ENCODE data around the gene NUDT5.
A peak's percentile ranks its signal among the peaks of the same experiment; 100 is the strongest.

NUDT5 gene

GRCh38 chr10:12196531-12197211 lies 980 bp upstream of the NUDT5 start:
- Histone ChIP-seq H2AFZ (ENCODE audit: low read depth, low read length) (peak overlapping the region; percentile 62), H3K9me3 (ENCODE audit: low read length) (no peaks in the 10 kb centered on the region), H3K36me3 (ENCODE audit: insufficient read depth, low read length) (peaks cover 21% of the 10 kb centered on the region), H3K27me3 (ENCODE audit: insufficient read depth, low read length) (no peaks in the 10 kb centered on the region), H3K4me3 (ENCODE audit: low read length) (peak overlapping the region; percentile 77), H3K4me1 (ENCODE audit: insufficient read depth, low read length) (peaks cover 8% of the 10 kb centered on the region)

- Histone ChIP-seq H3K27me3 (ENCODE audit: insufficient read depth, low read length) (no peaks in the 10 kb centered on the region), H3K36me3 (ENCODE audit: insufficient read depth, low read length) (peaks cover 14% of the 10 kb centered on the region), H2AFZ (ENCODE audit: low read depth, low read length) (peak overlapping the region; percentile 62), H3K4me1 (ENCODE audit: insufficient read depth, low read length) (peaks cover 8% of the 10 kb centered on the region), H3K9me3 (ENCODE audit: low read length) (no peaks in the 10 kb centered on the region), H3K4me3 (ENCODE audit: low read length) (peak overlapping the region; percentile 77)
Observed at GRCh38 chr10:12195281-12195602, 449 bp downstream of the NUDT5 start.

GRCh38 chr10:12194752-12195271 lies 879 bp downstream of the NUDT5 start:
- no peaks in the 10 kb centered on the region for H3K9me3 ChIP-seq (ENCODE audit: low read length)

GRCh38 chr10:12193193-12193592 lies 2.5 kb downstream of the NUDT5 start:
- H3K9me3 ChIP-seq (ENCODE audit: low read length): no peaks in the 10 kb centered on the region
- peaks cover 5% of the 10 kb centered on the region for H3K36me3 ChIP-seq (ENCODE audit: insufficient read depth, low read length)
- H3K4me3 ChIP-seq (ENCODE audit: low read length): no peak overlapping the region
- H3K27me3 ChIP-seq (ENCODE audit: insufficient read depth, low read length): no peaks in the 10 kb centered on the region
- no peak overlapping the region for H2AFZ ChIP-seq (ENCODE audit: low read depth, low read length)
- peaks cover 8% of the 10 kb centered on the region for H3K4me1 ChIP-seq (ENCODE audit: insufficient read depth, low read length)

More at GRCh38 chr10:12194752-12195271, 879 bp downstream of the NUDT5 start:
- Histone ChIP-seq H3K4me1 (ENCODE audit: insufficient read depth, low read length) (peaks cover 8% of the 10 kb centered on the region), H3K27me3 (ENCODE audit: insufficient read depth, low read length) (no peaks in the 10 kb centered on the region), H2AFZ (ENCODE audit: low read depth, low read length) (peak overlapping the region; percentile 62), H3K36me3 (ENCODE audit: insufficient read depth, low read length) (peaks cover 14% of the 10 kb centered on the region), H3K4me3 (ENCODE audit: low read length) (peak overlapping the region; percentile 77)

- Histone ChIP-seq H2AFZ (ENCODE audit: low read depth, low read length) (no peak overlapping the region), H3K9me3 (ENCODE audit: low read length) (no peaks in the 10 kb centered on the region), H3K36me3 (ENCODE audit: insufficient read depth, low read length) (peaks cover 13% of the 10 kb centered on the region), H3K4me3 (ENCODE audit: low read length) (no peak overlapping the region), H3K4me1 (ENCODE audit: insufficient read depth, low read length) (peaks cover 8% of the 10 kb centered on the region), H3K27me3 (ENCODE audit: insufficient read depth, low read length) (no peaks in the 10 kb centered on the region)
Observed at GRCh38 chr10:12191715-12192114, 4.0 kb downstream of the NUDT5 start.

- Histone ChIP-seq H3K27me3 (ENCODE audit: insufficient read depth, low read length) (no peaks in the 10 kb centered on the region), H3K4me1 (ENCODE audit: insufficient read depth, low read length) (peaks cover 5% of the 10 kb centered on the region), H3K9me3 (ENCODE audit: low read length) (no peaks in the 10 kb centered on the region), H3K36me3 (ENCODE audit: insufficient read depth, low read length) (peaks cover 29% of the 10 kb centered on the region), H2AFZ (ENCODE audit: low read depth, low read length) (no peak overlapping the region), H3K4me3 (ENCODE audit: low read length) (no peak overlapping the region)
Observed at GRCh38 chr10:12189426-12189825, 6.3 kb downstream of the NUDT5 start.

- Histone ChIP-seq H3K9me3 (ENCODE audit: low read length) (no peaks in the 10 kb centered on the region), H3K36me3 (ENCODE audit: insufficient read depth, low read length) (peaks cover 29% of the 10 kb centered on the region), H3K4me1 (ENCODE audit: insufficient read depth, low read length) (no peaks in the 10 kb centered on the region), H3K4me3 (ENCODE audit: low read length) (no peak overlapping the region), H3K27me3 (ENCODE audit: insufficient read depth, low read length) (no peaks in the 10 kb centered on the region), H2AFZ (ENCODE audit: low read depth, low read length) (no peak overlapping the region)
Observed at GRCh38 chr10:12188656-12189055, 7.0 kb downstream of the NUDT5 start.

- H3K9me3 ChIP-seq (ENCODE audit: low read length): no peaks in the 10 kb centered on the region
- no peaks in the 10 kb centered on the region for H3K27me3 ChIP-seq (ENCODE audit: insufficient read depth, low read length)
- H3K36me3 ChIP-seq (ENCODE audit: insufficient read depth, low read length): peaks cover 33% of the 10 kb centered on the region
- no peak overlapping the region for H3K4me3 ChIP-seq (ENCODE audit: low read length)
- no peak overlapping the region for H2AFZ ChIP-seq (ENCODE audit: low read depth, low read length)
- H3K4me1 ChIP-seq (ENCODE audit: insufficient read depth, low read length): no peaks in the 10 kb centered on the region
Observed at GRCh38 chr10:12187321-12187905, 8.3 kb downstream of the NUDT5 start.

- H3K36me3 ChIP-seq (ENCODE audit: insufficient read depth, low read length): peaks cover 32% of the 10 kb centered on the region
- H3K9me3 ChIP-seq (ENCODE audit: low read length): no peaks in the 10 kb centered on the region
- H3K27me3 ChIP-seq (ENCODE audit: insufficient read depth, low read length): no peaks in the 10 kb centered on the region
- H2AFZ ChIP-seq (ENCODE audit: low read depth, low read length): no peak overlapping the region
- H3K4me3 ChIP-seq (ENCODE audit: low read length): no peak overlapping the region
- no peaks in the 10 kb centered on the region for H3K4me1 ChIP-seq (ENCODE audit: insufficient read depth, low read length)
Observed at GRCh38 chr10:12186323-12186722, 9.4 kb downstream of the NUDT5 start.

GRCh38 chr10:12184165-12184564 lies 11.5 kb downstream of the NUDT5 start:
- peaks cover 38% of the 10 kb centered on the region for H3K36me3 ChIP-seq (ENCODE audit: insufficient read depth, low read length)
- H3K27me3 ChIP-seq (ENCODE audit: insufficient read depth, low read length): no peaks in the 10 kb centered on the region
- H2AFZ ChIP-seq (ENCODE audit: low read depth, low read length): no peak overlapping the region
- H3K9me3 ChIP-seq (ENCODE audit: low read length): no peaks in the 10 kb centered on the region
- peaks cover 4% of the 10 kb centered on the region for H3K4me1 ChIP-seq (ENCODE audit: insufficient read depth, low read length)
- H3K4me3 ChIP-seq (ENCODE audit: low read length): no peak overlapping the region

GRCh38 chr10:12181065-12181775 lies 14.5 kb downstream of the NUDT5 start:
- Histone ChIP-seq H3K27me3 (ENCODE audit: insufficient read depth, low read length) (no peaks in the 10 kb centered on the region), H3K36me3 (ENCODE audit: insufficient read depth, low read length) (peaks cover 43% of the 10 kb centered on the region), H3K9me3 (ENCODE audit: low read length) (no peaks in the 10 kb centered on the region), H3K4me3 (ENCODE audit: low read length) (no peak overlapping the region), H2AFZ (ENCODE audit: low read depth, low read length) (no peak overlapping the region), H3K4me1 (ENCODE audit: insufficient read depth, low read length) (peaks cover 4% of the 10 kb centered on the region)

- no peaks in the 10 kb centered on the region for H3K27me3 ChIP-seq (ENCODE audit: insufficient read depth, low read length)
- H3K4me3 ChIP-seq (ENCODE audit: low read length): no peak overlapping the region
- H3K9me3 ChIP-seq (ENCODE audit: low read length): no peaks in the 10 kb centered on the region
- no peak overlapping the region for H2AFZ ChIP-seq (ENCODE audit: low read depth, low read length)
- peaks cover 4% of the 10 kb centered on the region for H3K4me1 ChIP-seq (ENCODE audit: insufficient read depth, low read length)
- peaks cover 36% of the 10 kb centered on the region for H3K36me3 ChIP-seq (ENCODE audit: insufficient read depth, low read length)
Observed at GRCh38 chr10:12180221-12180974, 15.3 kb downstream of the NUDT5 start.
